Sigmoid colon (tissue), 7 donors: ENCODE results near the gene MAPK8IP3. TPM values are rescaled to one million over a fixed set of nuclear protein-coding genes. Genes with fewer than 3 reads are reported as not detected.
A peak's percentile ranks its signal among the peaks of the same experiment; 100 is the strongest.

ENCODE experiments used
- DNase-seq: peaks from one replicate; pipeline ENCODE4 v3.0.0-alpha.2; 2019
- H3K27ac ChIP-seq, 4 donors: fragments of 200-600 bp; sonication (generic); one replicate each; pipeline ENCODE4 v1.5.1; 2016 to 2019; ENCODE audit warnings: mild to moderate bottlenecking in 1 of 4
- H3K27me3 ChIP-seq, 3 donors: fragments of 200-600 bp; sonication (generic); one replicate each; pipeline ENCODE4 v1.5.1; 2019; ENCODE audit warnings: mild to moderate bottlenecking in 1 of 3
- H3K36me3 ChIP-seq, 4 donors: fragments of 200-600 bp; sonication (generic); one replicate each; pipeline ENCODE4 v1.5.1; 2016 to 2019
- H3K4me1 ChIP-seq, 4 donors: fragments of 200-600 bp; sonication (generic); one replicate each; pipeline ENCODE4 v1.5.1; 2017 to 2019
- H3K4me3 ChIP-seq, 4 donors: fragments of 200-600 bp; sonication (generic); one replicate each; pipeline ENCODE4 v1.5.1; 2017 to 2019; ENCODE audit warnings: mild to moderate bottlenecking in 2 of 4, moderate library complexity in 1 of 4
- H3K9me3 ChIP-seq, 4 donors: fragments of 200-600 bp in 3 of 4; sonication (generic) in 3 of 4; one replicate each; pipeline versions ENCODE4 v1.5.1 to v1.6.1; 2013 to 2019
- CTCF ChIP-seq, 4 experiments: fragments of 450-650 bp in 3 of 4; fragments of 200-600 bp in 1 of 4; IDR thresholded peaks; one replicate each; pipeline ENCODE4 v1.5.1; 2016 to 2019; ENCODE audit warnings: antibody characterized with exemption in 4 of 4, mild to moderate bottlenecking in 3 of 4, moderate library complexity in 2 of 4
- EP300 ChIP-seq, 4 donors: sonication (generic); formaldehyde crosslinking; IDR thresholded peaks; one replicate each; pipeline ENCODE4 v1.6.1; 2017; ENCODE audit warnings: antibody characterized with exemption in 4 of 4
- POLR2A ChIP-seq, 2 donors: fragments of 450-650 bp; IDR thresholded peaks; one replicate each; pipeline ENCODE4 v1.6.1; 2016; ENCODE audit warnings: antibody characterized with exemption in 2 of 2, mild to moderate bottlenecking in 2 of 2, moderate library complexity in 2 of 2
- POLR2AphosphoS5 ChIP-seq, 4 donors: sonication (generic); formaldehyde crosslinking; IDR thresholded peaks; one replicate each; pipeline ENCODE4 v1.6.1; 2017; ENCODE audit warnings: antibody characterized with exemption in 4 of 4
- WGBS, 2 donors: extraction: QIAGEN DNeasy Blood & Tissue Kit; methylation state at CpG; one replicate each; pipeline ENCODE4 v1.1.7; 2013; 5-methylcytosine and 5-hydroxymethylcytosine counted together
- intact Hi-C: fragments of 100-400 bp; cut with DNase I; formaldehyde crosslinking; loops from one replicate; pipeline ENCODE4 v1.15.1; 2023
- polyA plus RNA-seq, 3 donors: library from polyadenylated mRNA; stranded (reverse); fragments of 200-250 nt; gene quantifications; one replicate each; pipeline ENCODE4 v1.2.3, GENCODE V29; 2013
- total RNA-seq, 4 donors: library from RNA; depleted of rRNA; stranded (reverse); fragments of >200 nt; gene quantifications; one replicate each; pipeline ENCODE4 v1.1.0, GENCODE V29; 2016
- donor health status: healthy with polysubstance abuse.
- donor health status: Bipolar disorder and iron deficiency.
- donor health status: healthy.

The MAPK8IP3 gene
- total and polyA plus RNA-seq, 7 donors: 3.6 to 80.9 (median 22.4) TPM

GRCh38 chr16:1779741-1780676 is 74.0 kb downstream of the MAPK8IP3 start:
- 78 to 86% methylated on average over 27 of the region's 27 CpGs for WGBS, 2 donors
- Histone ChIP-seq H3K9me3 (no peaks in the 10 kb centered on the region), H3K4me1 (peaks cover 0 to 46% (median 37%) of the 10 kb centered on the region in 4 donors), H3K27me3 (no peaks in the 10 kb centered on the region), H3K27ac (no peak overlapping the region), H3K36me3 (peaks cover 0 to 61% (median 41%) of the 10 kb centered on the region in 4 donors), H3K4me3 (no peak overlapping the region)
- TF ChIP-seq POLR2A (IDR thresholded peaks at IDR 0.05): no peak
- no peak for TF ChIP-seq EP300 (IDR thresholded peaks at IDR 0.05)
- no peak for TF ChIP-seq POLR2AphosphoS5 (IDR thresholded peaks at IDR 0.05)
- no peak for TF ChIP-seq CTCF (IDR thresholded peaks at IDR 0.05)
- intact Hi-C loops: loop anchor here (10.0 kb wide), 1 partner anchor 1095 kb away; the partner anchor contains the start of genes JMJD8 and STUB1
- DNase-seq: no peak

GRCh38 chr16:1780677-1781072 is 74.7 kb downstream of the MAPK8IP3 start:
- Histone ChIP-seq H3K4me1 (peaks cover 0 to 48% (median 38%) of the 10 kb centered on the region in 4 donors), H3K36me3 (peaks cover 0 to 58% (median 36%) of the 10 kb centered on the region in 4 donors), H3K9me3 (no peaks in the 10 kb centered on the region), H3K27ac (no peak overlapping the region), H3K27me3 (no peaks in the 10 kb centered on the region), H3K4me3 (no peak overlapping the region)
- intact Hi-C loops: no loop called here
- no peak for DNase-seq
- 80 to 90% methylated on average over 6 of the region's 6 CpGs for WGBS, 2 donors
- TF ChIP-seq POLR2AphosphoS5 (IDR thresholded peaks at IDR 0.05): no peak
- no peak for TF ChIP-seq POLR2A (IDR thresholded peaks at IDR 0.05)
- no peak for TF ChIP-seq EP300 (IDR thresholded peaks at IDR 0.05)
- no peak for TF ChIP-seq CTCF (IDR thresholded peaks at IDR 0.05)

GRCh38 chr16:1781254-1781653 is 75.3 kb downstream of the MAPK8IP3 start:
- 54 to 77% methylated on average over 20 of the region's 20 CpGs for WGBS, 2 donors
- H3K4me1 ChIP-seq: peaks cover 0 to 48% (median 40%) of the 10 kb centered on the region in 4 donors

GRCh38 chr16:1781758-1782407 is 75.9 kb downstream of the MAPK8IP3 start:
- H3K36me3 ChIP-seq: peaks cover 0 to 58% (median 34%) of the 10 kb centered on the region in 4 donors
- peak overlapping the region; percentile 80 to 92 (median 87) for H3K27ac ChIP-seq
- no peaks in the 10 kb centered on the region for H3K27me3 ChIP-seq
- DNase-seq: no peak
- 0 to 1% methylated on average over 70 of the region's 70 CpGs for whole genome bisulfite sequencing, 2 donors
- TF ChIP-seq POLR2A (IDR thresholded peaks at IDR 0.05) (no peak), CTCF (IDR thresholded peaks at IDR 0.05) (peak in 1 of 4 experiments; percentile 34), POLR2AphosphoS5 (IDR thresholded peaks at IDR 0.05) (peak in 3 of 4 donors; percentile 8 to 14 (median 11))
- peak overlapping the region; percentile 63 to 94 (median 90) for H3K4me3 ChIP-seq
- intact Hi-C loops: no loop called here
- peaks cover 0 to 48% (median 40%) of the 10 kb centered on the region in 4 donors for H3K4me1 ChIP-seq
- no peaks in the 10 kb centered on the region for H3K9me3 ChIP-seq

More at GRCh38 chr16:1781254-1781653, 75.3 kb downstream of the MAPK8IP3 start:
- no peak for TF ChIP-seq CTCF (IDR thresholded peaks at IDR 0.05)
- TF ChIP-seq POLR2A (IDR thresholded peaks at IDR 0.05): no peak
- no peak for TF ChIP-seq EP300 (IDR thresholded peaks at IDR 0.05)
- no peak for TF ChIP-seq POLR2AphosphoS5 (IDR thresholded peaks at IDR 0.05)
- intact Hi-C loops: no loop called here
- Histone ChIP-seq H3K36me3 (peaks cover 0 to 58% (median 34%) of the 10 kb centered on the region in 4 donors), H3K9me3 (no peaks in the 10 kb centered on the region), H3K4me3 (peak overlapping the region; percentile 63 to 94 (median 90)), H3K27ac (peak overlapping the region; percentile 80 to 92 (median 87)), H3K27me3 (no peaks in the 10 kb centered on the region)
- no peak for DNase-seq
